ENCODE results near the gene LOXL1. TPM values are rescaled to one million over a fixed set of nuclear protein-coding genes. Genes with fewer than 3 reads are reported as not detected.

LOXL1 gene
- total and polyA plus RNA-seq, 2 of the 4 experiments (the other 2 are of a cell fraction), result 148 to 332 TPM

DNA sequence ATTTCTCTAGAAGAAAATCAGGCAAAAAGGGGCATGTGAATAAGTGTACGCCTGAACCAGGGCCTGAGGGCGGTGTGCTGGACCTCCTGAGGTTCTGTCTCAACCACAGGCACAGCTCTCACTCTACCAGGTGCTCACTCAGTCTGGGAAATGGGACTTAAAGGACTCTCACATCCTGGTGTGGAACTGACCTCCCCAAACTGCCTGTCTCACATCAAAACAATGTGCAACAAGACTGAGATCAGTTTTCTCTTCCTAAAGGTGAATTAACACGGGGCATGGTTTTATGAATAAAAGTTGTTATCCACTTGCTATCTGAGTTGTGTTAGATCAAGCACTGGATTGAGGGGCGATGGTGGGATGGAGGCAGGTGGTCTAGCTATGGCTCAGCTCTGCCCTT, 61.0 kb downstream of the LOXL1 start:
- in situ Hi-C loops (cut with MboI; ENCODE audit: low sequenced_read_pairs), result no loop called here
- Histone ChIP-seq H2AK5ac (ENCODE audit: low read depth, low read length) (peak overlapping the region; percentile 68; the same call in 1 of the 2 replicates), H3K4me2 (ENCODE audit: low read depth, low read length) (no peak overlapping the region), H3K9ac (ENCODE audit: low read depth, low read length) (no peak overlapping the region), H3K4me1 (ENCODE audit: control insufficient read depth, insufficient read depth, low read length) (peaks cover 49% of the 10 kb centered on the region), H2BK15ac (ENCODE audit: low read depth, low read length) (no peak overlapping the region), H3K27me3 (ENCODE audit: control insufficient read depth, insufficient read depth, low read length) (no peaks in the 10 kb centered on the region), H3K56ac (ENCODE audit: extremely low read depth, insufficient read depth, low read length) (no peak overlapping the region), H3K27ac (ENCODE audit: insufficient read depth, low read length) (no peak overlapping the region), H4K8ac (ENCODE audit: low read depth in 2 of 2, low read length in 2 of 2) (no peak overlapping the region), H4K91ac (ENCODE audit: insufficient read depth, low read depth, low read length) (no peak overlapping the region; the same call in 1 of the 2 replicates), H3K9me1 (ENCODE audit: insufficient read depth, low read length) (peaks cover 41% of the 10 kb centered on the region), H3K23ac (ENCODE audit: low read depth, low read length) (0 out of 2 replicates have a peak overlapping the region, but pooled peaks have one; percentile 3), H4K5ac (ENCODE audit: low read depth, low read length) (peak overlapping the region; percentile 5; the same call in 1 of the 2 replicates), H2BK5ac (ENCODE audit: low read depth, low read length, poor library complexity, severe bottlenecking) (peak overlapping the region; percentile 20), H3K18ac (ENCODE audit: low read depth, low read length) (no peak overlapping the region; the same call in 1 of the 2 replicates), H2AK9ac (replicated peaks; ENCODE audit: low read depth, low read length, poor library complexity) (no peak overlapping the region), H2BK120ac (ENCODE audit: low read depth, low read length) (peak overlapping the region; percentile 33; the same call in 1 of the 2 replicates), H2BK20ac (ENCODE audit: low read depth, low read length) (no peak overlapping the region; the same call in none of the 2 replicates), H3K36me3 (ENCODE audit: control insufficient read depth, insufficient read depth, low read length) (no peaks in the 10 kb centered on the region), H3K9me3 (ENCODE audit: control insufficient read depth, insufficient read depth, low read length) (no peaks in the 10 kb centered on the region), H3K4me3 (ENCODE audit: insufficient read depth, low read depth, low read length) (no peak overlapping the region), H3K4ac (ENCODE audit: low read depth, low read length) (peak overlapping the region; percentile 17; the same call in 1 of the 2 replicates), H2AFZ (replicated peaks; ENCODE audit: low read length, poor library complexity) (no peak overlapping the region), H3K14ac (replicated peaks; ENCODE audit: low read depth, low read length) (0 out of 2 replicates have a peak overlapping the region, but pooled peaks have one; percentile 25), H3K79me1 (ENCODE audit: low read depth in 1 of 2, low read length in 2 of 2) (peaks cover 0 to 38% of the 10 kb centered on the region in 2 experiments; a peak in 3 of 4 replicates), H4K20me1 (ENCODE audit: insufficient read depth, low read length) (no peaks in the 10 kb centered on the region)
- no peak for ATAC-seq (ENCODE audit: low read depth)
- ChIA-PET POLR2A (ENCODE audit: unreplicated experiment) (no interaction called here), CTCF (no interaction called here)
- intact Hi-C loops (cut with micrococcal nuclease), result no loop called here
- WGBS, 2 experiments (ENCODE audit: extremely low coverage in 2 of 2, insufficient read length in 1 of 2), result no CpG with 5 or more reads among the region's 4 CpGs
- BruUV-seq (replicated peaks), result no TSS peak
- no peak for TF ChIP-seq CHD1 (IDR thresholded peaks at IDR 0.05; ENCODE audit: low read depth, low read length)
- no peak for TF ChIP-seq POLR2A (IDR thresholded peaks at IDR 0.05; ENCODE audit: low read depth, low read length)
- TF ChIP-seq FOS (IDR thresholded peaks at IDR 0.05; ENCODE audit: low read depth, low read length), result no peak
- TF ChIP-seq, protein P1, sequence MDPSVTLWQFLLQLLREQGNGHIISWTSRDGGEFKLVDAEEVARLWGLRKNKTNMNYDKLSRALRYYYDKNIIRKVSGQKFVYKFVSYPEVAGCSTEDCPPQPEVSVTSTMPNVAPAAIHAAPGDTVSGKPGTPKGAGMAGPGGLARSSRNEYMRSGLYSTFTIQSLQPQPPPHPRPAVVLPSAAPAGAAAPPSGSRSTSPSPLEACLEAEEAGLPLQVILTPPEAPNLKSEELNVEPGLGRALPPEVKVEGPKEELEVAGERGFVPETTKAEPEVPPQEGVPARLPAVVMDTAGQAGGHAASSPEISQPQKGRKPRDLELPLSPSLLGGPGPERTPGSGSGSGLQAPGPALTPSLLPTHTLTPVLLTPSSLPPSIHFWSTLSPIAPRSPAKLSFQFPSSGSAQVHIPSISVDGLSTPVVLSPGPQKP (IDR thresholded peaks at IDR 0.05; ENCODE audit: borderline replicate concordance, low read depth, low read length), result no peak
- no peak for TF ChIP-seq NFE2L2 (IDR thresholded peaks at IDR 0.05; ENCODE audit: low read depth, low read length)
- no peak for TF ChIP-seq CTCF (conservative IDR thresholded peaks at IDR 0.05; ENCODE audit: low read depth, low read length)
- TF ChIP-seq RFX5 (IDR thresholded peaks at IDR 0.05; ENCODE audit: low read depth, low read length), result no peak
- TF ChIP-seq MXI1 (IDR thresholded peaks at IDR 0.05; ENCODE audit: borderline replicate concordance, low read depth, low read length), result no peak
- no peak for TF ChIP-seq RCOR1 (IDR thresholded peaks at IDR 0.05; ENCODE audit: insufficient replicate concordance, low read length)
- no peak for DNase-seq
- dilution Hi-C loops (cut with HindIII; ENCODE audit: low sequenced_read_pairs, unreplicated experiment), result no loop called here
